GM06990 (cell line): Measurements from ENCODE around the gene PRKCH.
A peak's percentile ranks its signal among the peaks of the same experiment; 100 is the strongest.

Source experiments
- DNase-seq: peaks from one replicate; pipeline ENCODE4 v3.0.0-alpha.2; 2011; ENCODE audit not compliant: insufficient read length; ENCODE audit errors: extremely low read depth
- H3K27me3 ChIP-seq: replicated peaks from 2 replicates; pipeline ENCODE4 v1.6.0; 2011; ENCODE audit warnings: low read length; ENCODE audit not compliant: control insufficient read depth, insufficient read depth
- H3K36me3 ChIP-seq: 2 replicates; pipeline ENCODE4 v1.5.1; 2011; ENCODE audit warnings: low read length; ENCODE audit not compliant: control insufficient read depth, insufficient read depth
- H3K4me3 ChIP-seq: replicated peaks from 2 replicates; pipeline ENCODE4 v1.5.1; 2011; ENCODE audit warnings: low read depth, mild to moderate bottlenecking, control low read depth, low read length
- TF ChIP-seq, protein P1 (sequence below): IDR thresholded peaks from 2 replicates; pipeline ENCODE4 v1.5.1; 2011; ENCODE audit warnings: low read length, control low read depth, mild to moderate bottlenecking, inconsistent platforms; ENCODE audit not compliant: insufficient read depth, poor library complexity, severe bottlenecking

PRKCH gene

DNA sequence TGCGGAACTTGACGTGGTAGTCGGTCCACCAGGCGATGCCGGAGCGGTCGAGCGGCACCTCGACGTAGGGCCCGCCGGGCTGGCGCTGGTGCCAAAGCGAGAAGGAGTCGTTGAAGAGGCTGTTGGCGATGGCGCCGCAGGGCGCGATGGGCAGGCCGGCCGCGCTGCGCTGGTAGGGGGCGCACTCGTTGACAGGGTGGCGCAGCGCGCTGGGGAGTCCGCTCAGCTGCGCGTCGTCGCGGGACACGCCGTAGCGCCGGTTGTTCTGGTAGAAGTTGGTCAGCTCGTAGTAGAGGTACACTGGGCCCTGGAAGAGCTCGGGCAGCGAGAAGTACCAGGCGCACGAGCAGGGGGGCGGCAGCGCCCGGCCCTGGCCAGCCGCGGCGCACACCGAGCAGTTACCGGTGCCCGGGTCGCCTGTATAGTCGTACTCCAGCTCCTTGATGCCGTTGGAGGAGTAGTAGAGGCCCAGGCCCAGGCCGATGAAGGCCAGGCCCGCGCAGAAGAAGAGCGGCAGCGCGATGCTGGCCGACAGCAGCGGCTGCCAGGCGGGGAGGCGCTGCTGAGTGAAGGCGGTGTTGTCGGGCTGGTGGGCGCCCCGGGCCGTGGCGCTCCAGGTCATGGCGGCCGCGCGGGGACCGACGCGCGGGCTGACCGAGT lies 40.7 kb upstream of the PRKCH start:
- Histone ChIP-seq H3K36me3 (no peaks in the 10 kb centered on the region), H3K27me3 (no peaks in the 10 kb centered on the region; the same call in none of the 2 replicates), H3K4me3 (no peak overlapping the region; the same call in none of the 2 replicates)
- DNase-seq, result peak; percentile 61
- TF ChIP-seq, protein P1, sequence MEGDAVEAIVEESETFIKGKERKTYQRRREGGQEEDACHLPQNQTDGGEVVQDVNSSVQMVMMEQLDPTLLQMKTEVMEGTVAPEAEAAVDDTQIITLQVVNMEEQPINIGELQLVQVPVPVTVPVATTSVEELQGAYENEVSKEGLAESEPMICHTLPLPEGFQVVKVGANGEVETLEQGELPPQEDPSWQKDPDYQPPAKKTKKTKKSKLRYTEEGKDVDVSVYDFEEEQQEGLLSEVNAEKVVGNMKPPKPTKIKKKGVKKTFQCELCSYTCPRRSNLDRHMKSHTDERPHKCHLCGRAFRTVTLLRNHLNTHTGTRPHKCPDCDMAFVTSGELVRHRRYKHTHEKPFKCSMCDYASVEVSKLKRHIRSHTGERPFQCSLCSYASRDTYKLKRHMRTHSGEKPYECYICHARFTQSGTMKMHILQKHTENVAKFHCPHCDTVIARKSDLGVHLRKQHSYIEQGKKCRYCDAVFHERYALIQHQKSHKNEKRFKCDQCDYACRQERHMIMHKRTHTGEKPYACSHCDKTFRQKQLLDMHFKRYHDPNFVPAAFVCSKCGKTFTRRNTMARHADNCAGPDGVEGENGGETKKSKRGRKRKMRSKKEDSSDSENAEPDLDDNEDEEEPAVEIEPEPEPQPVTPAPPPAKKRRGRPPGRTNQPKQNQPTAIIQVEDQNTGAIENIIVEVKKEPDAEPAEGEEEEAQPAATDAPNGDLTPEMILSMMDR, result no peak

DNA sequence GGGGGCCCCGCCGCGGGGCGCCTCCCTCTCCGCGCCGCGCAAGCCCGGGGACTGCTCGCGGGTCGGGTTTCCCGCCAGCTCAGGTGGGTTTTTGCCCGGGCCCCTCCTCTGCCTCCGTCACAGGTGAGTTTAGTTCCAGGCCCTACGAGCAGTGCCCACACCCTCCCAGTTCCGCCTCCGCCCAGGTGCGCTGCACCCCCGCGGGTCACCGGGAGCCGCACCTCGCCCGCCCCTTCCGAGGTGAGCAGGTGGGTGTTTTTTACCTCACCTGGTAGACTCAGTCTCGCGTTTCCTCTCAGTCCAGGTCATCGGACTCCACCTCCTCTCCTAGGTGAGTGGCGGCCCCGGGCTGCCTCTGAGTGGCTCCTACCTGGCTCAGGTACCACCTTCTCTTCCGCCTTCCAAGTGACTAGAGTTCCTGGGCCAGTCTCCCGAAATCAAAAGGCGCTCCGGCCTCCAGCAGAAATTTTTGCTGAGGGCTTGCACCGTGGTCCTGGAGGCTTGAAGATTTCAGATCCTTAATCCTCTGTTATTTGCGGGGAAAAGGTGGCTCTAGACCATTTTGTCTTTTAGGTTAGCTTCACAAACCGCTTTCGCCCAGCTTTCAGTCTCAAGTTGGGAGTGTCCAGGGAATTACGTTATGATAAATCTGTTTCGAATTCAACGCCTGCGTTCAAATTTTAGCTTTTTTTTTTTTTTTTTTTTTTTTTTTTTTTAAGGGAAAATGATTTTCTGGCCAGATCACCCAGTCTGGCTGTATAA lies 40.0 kb upstream of the PRKCH start, which contains the start of gene TMEM30B:
Gene TMEM30B, minus strand, starts transcription at position 153 of the 762 bp plus-strand sequence. CDS start 191 bp downstream, outside the sequence.
- Histone ChIP-seq H3K27me3 (no peaks in the 10 kb centered on the region; the same call in none of the 2 replicates), H3K4me3 (no peak within 1 kb of the TSS; the same call in none of the 2 replicates), H3K36me3 (no peaks in the 10 kb centered on the region)
- no peak for DNase-seq
- TF ChIP-seq, protein P1, result no peak

DNA sequence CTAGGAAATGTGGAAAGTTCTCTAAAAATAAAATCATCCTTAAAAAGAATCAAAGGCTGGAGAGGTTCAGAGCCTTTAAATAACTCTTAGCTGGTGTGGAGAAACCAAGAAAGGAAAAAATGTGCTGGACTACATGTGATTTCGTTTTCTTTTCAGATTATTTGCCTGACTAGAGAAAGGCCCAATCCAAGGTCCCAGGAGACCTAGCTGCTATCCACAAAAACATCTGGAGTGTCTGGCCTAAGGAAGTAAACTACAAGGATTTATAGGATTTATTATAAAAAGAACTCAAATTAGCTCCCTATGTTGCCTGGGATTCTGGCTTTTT lies 39.5 kb upstream of the PRKCH start:
- TF ChIP-seq, protein P1, result no peak
- DNase-seq, result no peak
- Histone ChIP-seq H3K4me3 (no peak overlapping the region), H3K36me3 (no peaks in the 10 kb centered on the region), H3K27me3 (no peaks in the 10 kb centered on the region; the same call in none of the 2 replicates)

DNA sequence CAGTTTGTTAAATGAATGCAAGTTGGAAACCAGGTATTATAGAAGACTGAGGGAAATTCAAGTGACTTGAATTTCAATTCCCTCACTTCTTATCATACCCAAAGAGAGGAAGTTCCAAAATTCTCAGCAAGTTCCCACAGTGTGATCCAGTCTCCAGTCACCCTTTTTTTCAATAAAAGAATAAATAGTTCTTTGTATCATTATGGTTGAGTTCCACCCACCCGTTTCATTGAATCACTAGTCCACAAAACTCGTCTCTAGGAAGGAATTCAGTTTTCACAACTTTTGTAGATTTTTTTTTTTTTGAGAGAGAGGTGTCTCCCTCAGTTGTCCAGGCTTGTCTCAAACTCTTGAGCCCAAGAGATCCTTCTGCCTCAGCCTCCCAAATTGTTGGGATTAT lies 38.6 kb upstream of the PRKCH start:
- Histone ChIP-seq H3K4me3 (no peak overlapping the region), H3K36me3 (no peaks in the 10 kb centered on the region), H3K27me3 (no peaks in the 10 kb centered on the region; the same call in none of the 2 replicates)
- no peak for DNase-seq
- TF ChIP-seq, protein P1, result no peak

DNA sequence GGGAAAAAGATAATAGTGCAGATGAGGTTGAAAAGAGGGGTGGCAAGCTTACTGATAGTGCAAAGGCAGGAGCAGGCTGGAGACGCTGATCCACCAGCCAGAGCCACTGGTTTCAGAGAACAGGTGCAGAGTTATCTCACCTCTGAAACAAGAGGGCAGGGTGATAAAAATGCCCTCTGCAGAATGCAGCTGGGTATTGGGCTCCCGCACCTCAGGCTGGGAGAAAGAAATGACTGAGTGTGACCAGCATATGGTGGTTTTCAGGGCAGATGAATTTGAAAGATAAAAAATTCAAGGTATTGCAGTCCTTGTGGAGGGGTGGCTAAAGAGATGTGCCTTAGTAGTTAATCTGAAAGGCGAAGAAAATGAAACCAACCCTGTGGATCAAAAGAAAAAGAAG lies 37.4 kb upstream of the PRKCH start:
- Histone ChIP-seq H3K27me3 (no peaks in the 10 kb centered on the region; the same call in none of the 2 replicates), H3K4me3 (no peak overlapping the region), H3K36me3 (no peaks in the 10 kb centered on the region)
- DNase-seq, result no peak
- TF ChIP-seq, protein P1, result no peak
